GM12872 (cell line): ENCODE data around the gene C15orf39.

Source experiments
- TF ChIP-seq, protein P1 (sequence below): IDR thresholded peaks from 3 replicates; pipeline ENCODE4 v1.5.1; 2011; ENCODE audit warnings: low read depth, mild to moderate bottlenecking, low read length, moderate library complexity; ENCODE audit not compliant: insufficient read depth

C15orf39 gene

DNA sequence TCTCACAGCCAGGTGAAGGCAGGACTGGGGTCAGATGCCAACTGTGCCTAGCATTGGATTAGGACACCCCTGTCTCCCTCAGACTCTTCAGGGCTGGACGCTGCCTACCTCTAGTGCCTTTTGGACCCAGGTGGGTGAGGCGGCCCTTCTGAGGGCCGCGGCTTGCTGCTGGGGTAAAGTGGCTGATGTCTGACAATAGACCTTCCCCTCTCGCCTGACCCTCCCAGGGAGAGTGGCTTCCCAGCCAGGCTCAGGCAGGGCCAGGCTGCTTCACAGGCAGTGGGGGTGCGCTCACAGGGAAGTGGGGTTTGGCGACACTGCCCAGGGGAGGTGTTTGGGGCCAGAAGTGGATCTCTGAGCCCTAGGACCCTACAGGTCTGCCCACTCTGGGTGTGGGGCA, 43.3 kb upstream of the C15orf39 start:
- TF ChIP-seq, protein P1, sequence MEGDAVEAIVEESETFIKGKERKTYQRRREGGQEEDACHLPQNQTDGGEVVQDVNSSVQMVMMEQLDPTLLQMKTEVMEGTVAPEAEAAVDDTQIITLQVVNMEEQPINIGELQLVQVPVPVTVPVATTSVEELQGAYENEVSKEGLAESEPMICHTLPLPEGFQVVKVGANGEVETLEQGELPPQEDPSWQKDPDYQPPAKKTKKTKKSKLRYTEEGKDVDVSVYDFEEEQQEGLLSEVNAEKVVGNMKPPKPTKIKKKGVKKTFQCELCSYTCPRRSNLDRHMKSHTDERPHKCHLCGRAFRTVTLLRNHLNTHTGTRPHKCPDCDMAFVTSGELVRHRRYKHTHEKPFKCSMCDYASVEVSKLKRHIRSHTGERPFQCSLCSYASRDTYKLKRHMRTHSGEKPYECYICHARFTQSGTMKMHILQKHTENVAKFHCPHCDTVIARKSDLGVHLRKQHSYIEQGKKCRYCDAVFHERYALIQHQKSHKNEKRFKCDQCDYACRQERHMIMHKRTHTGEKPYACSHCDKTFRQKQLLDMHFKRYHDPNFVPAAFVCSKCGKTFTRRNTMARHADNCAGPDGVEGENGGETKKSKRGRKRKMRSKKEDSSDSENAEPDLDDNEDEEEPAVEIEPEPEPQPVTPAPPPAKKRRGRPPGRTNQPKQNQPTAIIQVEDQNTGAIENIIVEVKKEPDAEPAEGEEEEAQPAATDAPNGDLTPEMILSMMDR, result no peak

DNA sequence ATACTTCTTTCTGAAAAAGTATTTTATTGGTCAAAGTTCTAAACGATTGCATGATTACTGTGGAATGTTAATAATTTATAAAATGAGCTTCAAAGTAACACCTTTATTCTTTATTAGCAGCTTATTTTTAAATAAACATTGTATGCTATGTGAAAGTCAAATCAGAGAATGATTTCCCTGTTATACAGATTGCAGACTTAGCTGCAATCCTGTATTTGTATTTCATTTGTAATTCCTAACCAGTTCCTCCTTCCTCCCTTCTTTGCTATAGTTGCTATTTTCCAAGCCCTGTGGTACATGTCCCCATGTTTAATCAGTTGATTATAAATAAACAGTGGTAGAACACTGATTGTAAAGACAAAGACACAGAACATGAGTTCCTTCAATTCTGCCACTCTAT, 42.4 kb upstream of the C15orf39 start:
- TF ChIP-seq, protein P1, result no peak

DNA sequence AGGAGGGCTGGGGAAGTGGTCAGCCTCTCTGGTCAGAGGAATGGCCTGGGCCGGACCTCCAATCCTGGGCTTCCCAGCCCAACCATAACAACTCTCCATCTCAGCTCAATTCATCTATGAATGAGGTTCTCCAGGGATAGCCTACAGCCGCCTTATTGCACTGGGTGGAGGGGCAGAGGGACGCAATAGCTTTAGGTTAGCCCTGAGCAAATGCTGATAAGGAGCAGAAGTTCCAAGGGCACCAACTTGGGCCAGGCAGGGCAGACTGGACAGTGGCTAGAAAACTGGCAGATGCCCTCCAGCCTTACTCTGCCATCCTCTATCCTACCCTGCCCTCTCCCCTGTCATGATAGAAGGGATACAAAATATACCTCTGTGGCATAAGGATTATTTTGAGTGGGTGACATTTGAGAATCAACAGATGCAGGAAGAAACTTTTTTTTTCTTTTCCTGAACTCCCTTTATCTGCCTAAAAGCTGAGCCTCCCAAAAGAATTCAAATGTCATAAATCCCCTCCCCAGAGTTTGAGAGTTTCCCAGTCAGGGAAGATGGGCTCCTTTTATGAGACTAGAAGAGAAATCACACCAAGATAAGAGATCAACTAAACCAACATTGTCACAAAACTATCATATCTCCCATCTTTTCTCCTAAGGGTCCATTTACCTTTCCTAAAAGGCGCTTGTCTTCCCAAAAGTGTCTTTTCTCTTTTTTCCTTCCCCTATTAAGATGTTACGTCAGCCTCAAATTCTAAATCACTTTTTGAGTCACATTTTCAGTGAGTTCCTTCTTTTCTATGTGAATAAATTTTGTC, 40.4 kb upstream of the C15orf39 start:
- TF ChIP-seq, protein P1, result no peak

DNA sequence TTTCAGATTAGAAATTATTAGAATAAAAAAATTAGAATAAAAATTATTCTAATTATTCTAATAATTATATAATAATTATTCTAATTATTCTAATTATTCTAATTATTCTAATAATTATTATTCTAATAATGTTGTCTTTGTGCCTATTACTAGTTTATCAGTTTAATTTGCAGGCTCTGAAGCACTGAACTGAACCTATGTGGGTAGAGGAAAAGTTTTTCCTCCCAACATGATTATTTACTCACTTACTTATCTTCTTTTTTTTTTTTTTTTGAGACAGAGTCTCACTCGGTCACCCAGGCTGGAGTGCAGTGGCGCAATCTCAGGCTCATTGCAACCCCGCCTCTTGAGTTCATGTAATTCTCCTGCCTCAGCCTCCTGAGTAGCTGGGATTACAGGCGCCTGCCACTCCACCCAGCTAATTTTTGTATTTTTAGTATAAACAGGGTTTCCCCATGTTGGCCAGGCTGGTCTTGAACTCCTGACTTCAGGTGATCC, 39.7 kb upstream of the C15orf39 start:
- TF ChIP-seq, protein P1, result no peak

DNA sequence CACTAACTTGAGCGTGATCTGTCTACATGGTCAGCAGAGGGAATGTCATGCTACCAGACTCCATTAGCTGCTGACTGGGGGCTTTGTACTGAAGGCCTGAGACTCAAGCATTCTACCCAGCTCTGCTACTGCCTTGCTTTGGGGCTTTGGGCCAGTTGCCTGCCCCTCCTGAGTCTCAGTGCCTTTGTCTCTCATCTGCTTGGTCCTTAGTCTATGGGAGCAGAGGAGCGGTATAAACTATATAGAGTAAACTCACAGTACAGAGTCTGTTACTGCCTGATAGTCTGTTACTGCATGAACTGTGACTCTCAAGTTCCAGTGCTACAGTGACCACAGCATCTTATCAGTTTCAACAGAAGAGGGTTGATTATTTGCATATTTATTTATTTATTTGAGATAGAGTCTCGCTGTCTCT, 38.5 kb upstream of the C15orf39 start:
- TF ChIP-seq, protein P1, result no peak

DNA sequence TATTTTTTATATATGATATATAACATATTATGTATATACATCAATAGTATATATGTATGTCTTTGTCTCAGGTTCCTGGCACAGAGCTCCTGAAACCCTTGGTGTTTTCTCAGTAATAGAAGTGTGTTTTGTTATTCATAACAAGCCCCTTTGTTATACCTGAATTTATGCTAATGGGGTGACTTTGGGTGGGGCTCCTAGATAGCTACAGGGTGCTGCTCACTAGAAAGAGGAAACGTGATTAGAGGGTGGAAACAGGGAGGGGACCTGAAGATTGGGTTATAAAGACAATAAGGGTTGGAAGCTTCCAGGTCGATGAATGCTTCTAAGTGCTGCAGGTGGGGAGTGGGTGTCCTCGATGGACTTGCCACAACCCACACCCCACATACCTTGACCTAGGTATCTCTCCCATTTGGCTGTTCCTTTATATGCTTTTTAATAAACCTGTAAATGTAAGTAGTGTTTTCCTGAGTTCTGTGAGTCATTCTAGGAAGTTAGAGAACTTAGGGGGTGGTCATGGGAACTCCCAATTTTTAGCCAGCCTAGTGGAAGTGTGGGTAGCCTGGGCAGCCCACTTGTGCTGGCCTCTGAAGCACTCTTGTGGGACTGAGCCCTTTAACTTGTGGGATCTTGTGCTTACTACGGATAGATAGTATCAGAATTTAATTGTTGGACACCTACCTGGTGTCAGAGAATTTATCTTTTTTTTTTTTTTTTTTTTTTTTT, 36.9 kb upstream of the C15orf39 start:
- TF ChIP-seq, protein P1, result no peak

DNA sequence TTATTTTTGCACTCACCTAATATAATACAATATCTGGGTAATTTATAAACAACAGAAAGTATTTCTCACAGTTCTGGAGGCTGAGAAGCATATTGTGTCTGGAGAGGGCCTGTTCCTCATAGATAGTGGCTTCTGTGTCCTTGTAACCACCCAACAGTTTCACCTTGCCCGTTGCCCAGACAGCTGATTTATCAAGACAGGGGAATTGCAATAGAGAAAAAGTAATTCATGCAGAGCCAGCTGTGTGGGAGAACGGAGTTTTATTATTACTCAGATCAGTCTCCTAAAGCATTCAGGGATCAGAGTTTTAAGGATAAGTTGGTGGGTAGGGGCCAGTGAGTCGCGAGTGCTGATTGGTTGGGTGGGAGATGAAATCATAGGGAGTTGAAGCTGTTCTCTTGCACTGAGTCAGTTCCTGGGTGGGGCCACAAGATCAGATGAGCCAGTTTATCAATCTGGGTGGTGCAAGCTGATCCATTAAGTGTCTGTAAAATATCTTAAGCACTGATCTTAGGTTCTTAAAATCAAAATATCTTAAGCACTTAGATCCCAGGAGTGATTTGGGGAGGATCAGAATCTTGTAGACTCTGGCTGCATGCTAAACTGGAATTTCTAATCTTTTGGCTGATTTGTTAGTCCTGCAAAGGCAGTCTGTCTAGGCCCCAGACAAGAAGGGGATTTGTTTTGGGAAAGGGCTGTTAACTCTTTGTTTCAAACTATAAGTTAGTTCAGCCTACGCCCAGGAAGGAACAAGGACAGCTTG, 33.9 kb upstream of the C15orf39 start:
- TF ChIP-seq, protein P1, result no peak
